WTC11 (cell line): ENCODE results near the gene CCDC30.

Source experiments
- AFF4 ChIP-seq: sonication (generic); formaldehyde crosslinking; IDR thresholded peaks from 2 replicates; pipeline ENCODE4 v1.8.1; 2023; ENCODE audit warnings: mild to moderate bottlenecking, missing genetic modification reagents, borderline replicate concordance
- CTCF ChIP-seq: fragments of 200-600 bp; IDR thresholded peaks from 2 replicates; pipeline ENCODE4 v1.8.0; 2022; ENCODE audit warnings: antibody characterized with exemption
- E2F1 ChIP-seq: sonication (generic); formaldehyde crosslinking; IDR thresholded peaks from 2 replicates; pipeline ENCODE4 v1.8.0; 2022; ENCODE audit warnings: mild to moderate bottlenecking, missing genetic modification reagents
- STAT6 ChIP-seq: sonication (generic); formaldehyde crosslinking; conservative IDR thresholded peaks from 2 replicates; pipeline ENCODE4 v1.8.1; 2023; ENCODE audit warnings: mild to moderate bottlenecking, low read depth, missing genetic modification reagents, moderate library complexity

- TF ChIP-seq STAT6 (no peak), CTCF (no peak), AFF4 (CRISPR knock-in tag) (no peak), E2F1 (no peak)
Measured at GRCh38 chr1:42557230-42557851, 94.3 kb downstream of the CCDC30 start.
